H1 (cell line): ENCODE measurements around the gene RRP12. TPM values are rescaled to one million over a fixed set of nuclear protein-coding genes. Genes with fewer than 3 reads are reported as not detected.

Experiments used
- ASH2L ChIP-seq: fragments of 200-600, 300-600 bp; sonication (generic); IDR thresholded peaks from one replicate; pipeline ENCODE4 v1.7.1; 2017; ENCODE audit warnings: low read length
- BCL11A ChIP-seq, 2 experiments: IDR thresholded peaks; one replicate each; pipeline ENCODE4 v1.6.1; 2011; ENCODE audit warnings: low read depth in 2 of 2, low read length in 2 of 2, mild to moderate bottlenecking in 2 of 2
- SP4 ChIP-seq: IDR thresholded peaks from 2 replicates; pipeline ENCODE4 v1.6.1; 2012; ENCODE audit warnings: low read length, inconsistent platforms
- SUZ12 ChIP-seq: fragments of 200-600 bp; sonication (generic); IDR thresholded peaks from 2 replicates; pipeline ENCODE4 v1.6.1; 2012; ENCODE audit warnings: mild to moderate bottlenecking, inconsistent platforms, low read length, moderate library complexity, mixed read lengths
- YY1 ChIP-seq: IDR thresholded peaks from 2 replicates; pipeline ENCODE4 v1.6.1; 2011; ENCODE audit warnings: low read depth, mild to moderate bottlenecking, low read length
- polyA plus RNA-seq, 7 experiments: library from polyadenylated mRNA; depleted of rRNA in 3 of 7; stranded (reverse) in 5 of 7; unstranded in 2 of 7; fragments of >200 nt in 5 of 7; fragments of 200-250 nt in 2 of 7; gene quantifications; 1 replicate in 5 of 7; 2 replicates in 1 of 7; 4 replicates in 1 of 7; pipeline versions ENCODE4 v1.2.1 to v1.2.3, GENCODE V29; 2011 to 2013; ENCODE audit warnings: missing spikeins in 2 of 7, mixed read lengths in 2 of 7
- total RNA-seq: library from RNA; stranded (reverse); fragmentation: NEBNext Ultra II Directional; extraction: Animal tissue kit (Norgen Biotek cat#: 25700); gene quantifications from 2 replicates; pipeline ENCODE4 v1.2.1, GENCODE V29; 2021
- TF ChIP-seq, protein P1 (sequence below), 3 experiments: IDR thresholded peaks; 1 replicate in 2 of 3; 2 replicates in 1 of 3; pipeline versions ENCODE4 v1.5.1 to v1.6.1; 2011; ENCODE audit warnings: low read length in 3 of 3, mild to moderate bottlenecking in 3 of 3, inconsistent platforms in 2 of 3, low read depth in 1 of 3, moderate library complexity in 1 of 3; ENCODE audit not compliant: insufficient read depth in 1 of 3; ENCODE audit errors: control extremely low read depth in 1 of 3
- TF ChIP-seq, protein P2 (sequence below): IDR thresholded peaks from 2 replicates; pipeline ENCODE4 v1.6.1; 2012; ENCODE audit warnings: low read length, inconsistent platforms

The RRP12 gene
- total and polyA plus RNA-seq, 2 of the 8 experiments (the other 6 are each of a cell fraction or from before 2014, with no cell fraction given) = 21.0 to 65.8 TPM

DNA sequence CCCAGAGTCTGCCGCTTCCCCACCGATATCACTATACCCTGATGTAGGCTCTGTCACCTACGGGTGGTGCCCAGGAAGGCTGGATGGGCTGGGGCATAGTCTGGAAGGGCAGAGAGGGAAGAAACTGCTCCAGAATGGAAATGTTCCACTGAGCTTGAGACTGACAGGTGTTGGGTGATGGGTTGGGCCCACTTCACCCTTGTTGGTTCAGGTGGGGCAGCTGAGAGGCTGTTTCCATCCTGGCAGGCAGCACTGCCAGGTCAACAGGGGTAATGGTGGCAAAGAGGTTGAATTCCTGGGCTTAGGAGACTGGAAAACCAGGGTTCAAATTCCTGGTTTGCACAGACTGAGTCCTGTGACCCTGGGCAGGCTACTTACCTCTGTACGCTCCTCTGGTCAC, 38.1 kb downstream of the RRP12 start (continued):
- TF ChIP-seq BCL11A (IDR thresholded peaks at IDR 0.05; ENCODE audit: low read depth in 2 of 2, low read length in 2 of 2) (no peak), SP4 (no peak), ASH2L (no peak), SUZ12 (no peak), YY1 (no peak)
- TF ChIP-seq, protein P1, sequence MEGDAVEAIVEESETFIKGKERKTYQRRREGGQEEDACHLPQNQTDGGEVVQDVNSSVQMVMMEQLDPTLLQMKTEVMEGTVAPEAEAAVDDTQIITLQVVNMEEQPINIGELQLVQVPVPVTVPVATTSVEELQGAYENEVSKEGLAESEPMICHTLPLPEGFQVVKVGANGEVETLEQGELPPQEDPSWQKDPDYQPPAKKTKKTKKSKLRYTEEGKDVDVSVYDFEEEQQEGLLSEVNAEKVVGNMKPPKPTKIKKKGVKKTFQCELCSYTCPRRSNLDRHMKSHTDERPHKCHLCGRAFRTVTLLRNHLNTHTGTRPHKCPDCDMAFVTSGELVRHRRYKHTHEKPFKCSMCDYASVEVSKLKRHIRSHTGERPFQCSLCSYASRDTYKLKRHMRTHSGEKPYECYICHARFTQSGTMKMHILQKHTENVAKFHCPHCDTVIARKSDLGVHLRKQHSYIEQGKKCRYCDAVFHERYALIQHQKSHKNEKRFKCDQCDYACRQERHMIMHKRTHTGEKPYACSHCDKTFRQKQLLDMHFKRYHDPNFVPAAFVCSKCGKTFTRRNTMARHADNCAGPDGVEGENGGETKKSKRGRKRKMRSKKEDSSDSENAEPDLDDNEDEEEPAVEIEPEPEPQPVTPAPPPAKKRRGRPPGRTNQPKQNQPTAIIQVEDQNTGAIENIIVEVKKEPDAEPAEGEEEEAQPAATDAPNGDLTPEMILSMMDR (IDR thresholded peaks at IDR 0.05; ENCODE audit: control extremely low read depth in 1 of 3, insufficient read depth in 1 of 3, low read depth in 1 of 3, low read length in 3 of 3) = no peak
- TF ChIP-seq, protein P2, sequence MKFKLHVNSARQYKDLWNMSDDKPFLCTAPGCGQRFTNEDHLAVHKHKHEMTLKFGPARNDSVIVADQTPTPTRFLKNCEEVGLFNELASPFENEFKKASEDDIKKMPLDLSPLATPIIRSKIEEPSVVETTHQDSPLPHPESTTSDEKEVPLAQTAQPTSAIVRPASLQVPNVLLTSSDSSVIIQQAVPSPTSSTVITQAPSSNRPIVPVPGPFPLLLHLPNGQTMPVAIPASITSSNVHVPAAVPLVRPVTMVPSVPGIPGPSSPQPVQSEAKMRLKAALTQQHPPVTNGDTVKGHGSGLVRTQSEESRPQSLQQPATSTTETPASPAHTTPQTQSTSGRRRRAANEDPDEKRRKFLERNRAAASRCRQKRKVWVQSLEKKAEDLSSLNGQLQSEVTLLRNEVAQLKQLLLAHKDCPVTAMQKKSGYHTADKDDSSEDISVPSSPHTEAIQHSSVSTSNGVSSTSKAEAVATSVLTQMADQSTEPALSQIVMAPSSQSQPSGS = no peak
